Fibroblast of skin of left quadriceps (primary cell): ENCODE data around the gene GDF9.

Experiments
- DNase-seq, 2 experiments: peaks; one replicate each; pipeline ENCODE4 v3.0.0-alpha.2; 2013; ENCODE audit warnings: low read depth in 2 of 2

GDF9 gene

DNA sequence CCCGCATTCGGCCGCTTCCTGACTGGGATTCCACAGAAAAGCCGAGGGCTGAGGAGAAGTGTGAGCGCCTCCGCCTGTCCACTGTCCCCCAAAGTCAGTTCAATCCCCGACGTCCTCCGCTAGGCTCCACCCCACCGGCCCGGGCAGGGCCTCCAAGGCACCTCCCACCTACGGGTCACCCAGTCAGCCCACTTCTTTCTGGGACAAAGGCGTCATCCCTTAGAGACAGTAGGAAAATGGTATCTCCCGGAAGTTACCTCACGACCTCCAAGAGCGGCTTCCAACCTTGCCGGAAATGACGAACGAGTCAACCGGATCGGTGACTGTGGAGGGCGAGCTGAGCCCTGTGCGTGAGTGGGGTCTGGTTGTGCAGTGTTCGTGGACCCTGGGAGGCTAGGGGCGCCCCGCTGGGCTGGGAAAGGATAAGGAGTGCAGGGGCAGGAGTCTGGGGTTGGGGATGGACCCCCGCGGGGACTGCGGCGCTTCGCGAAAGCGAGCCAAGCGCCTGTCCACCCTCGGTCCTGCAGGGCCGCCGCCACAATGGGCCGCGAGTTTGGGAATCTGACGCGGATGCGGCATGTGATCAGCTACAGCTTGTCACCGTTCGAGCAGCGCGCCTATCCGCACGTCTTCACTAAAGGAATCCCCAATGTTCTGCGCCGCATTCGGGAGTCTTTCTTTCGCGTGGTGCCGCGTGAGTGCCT lies at the start of gene GDF9, which contains the start of gene UQCRQ:
Gene GDF9, minus strand, starts transcription at position 128 of the 704 bp plus-strand sequence. CDS start 1,936 bp downstream, outside the sequence.
Gene UQCRQ, plus strand, starts transcription at position 301 of the 704 bp plus-strand sequence. Its CDS starts 240 bp downstream, at position 541.
- peak; percentile 99 for DNase-seq

DNA sequence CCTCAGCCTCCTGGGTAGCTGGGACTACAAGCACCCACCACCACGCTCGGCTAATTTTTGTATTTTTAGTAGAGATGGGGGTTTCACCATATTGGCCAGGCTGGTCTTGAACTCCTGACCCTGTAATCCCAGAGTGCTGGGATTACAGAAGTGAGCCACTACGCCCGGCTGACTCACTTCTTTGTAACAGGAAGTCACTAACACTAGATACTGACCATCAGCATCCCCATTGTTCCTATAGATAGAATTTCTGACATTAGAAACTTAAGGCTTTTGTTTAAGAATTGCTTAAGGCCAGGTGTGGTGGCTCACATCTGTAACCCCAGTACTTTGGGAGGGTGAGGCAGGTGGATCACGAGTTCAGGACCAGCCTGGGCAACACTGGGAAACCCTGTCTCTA lies 49.4 kb upstream of the GDF9 start:
- DNase-seq, result no peak

GRCh38 chr5:132909702-132910101 lies 43.4 kb upstream of the GDF9 start:
- DNase-seq, result no peak

DNA sequence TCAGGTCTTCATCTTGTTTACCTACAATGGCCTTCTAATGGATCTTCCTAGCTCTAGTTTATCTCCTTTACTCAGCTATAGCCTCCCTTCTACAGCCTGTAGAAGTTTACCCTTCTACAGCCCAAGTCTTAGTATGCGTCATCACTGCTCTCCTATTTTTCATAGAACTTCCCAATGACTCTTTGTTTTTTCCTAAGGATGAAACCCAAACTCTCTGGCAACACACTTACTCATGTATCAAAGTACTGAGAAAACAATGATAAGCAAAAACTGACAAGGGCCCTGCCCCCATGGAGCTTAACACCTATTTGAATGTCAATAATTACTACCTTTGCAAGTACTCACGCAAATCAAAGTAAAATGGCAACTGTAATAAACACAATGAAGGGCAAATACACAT lies 40.9 kb upstream of the GDF9 start:
- DNase-seq, result no peak

DNA sequence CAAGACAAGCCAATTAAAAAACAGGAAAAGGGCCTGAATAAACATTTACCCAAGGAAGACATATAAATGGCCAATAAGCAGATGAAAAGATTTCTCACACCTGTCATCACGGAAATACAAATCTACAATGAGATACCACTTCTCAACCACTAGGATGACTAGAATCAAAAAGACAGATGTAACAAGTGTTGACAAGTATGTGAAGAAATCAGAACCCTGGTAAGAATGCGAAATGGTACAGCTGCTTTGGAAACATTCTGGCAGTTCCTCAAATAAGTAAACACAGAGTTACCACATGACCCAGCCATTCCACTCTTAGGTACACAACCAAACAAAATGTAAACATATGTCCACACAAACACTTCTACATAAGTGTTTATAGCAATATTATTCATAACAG lies 39.7 kb upstream of the GDF9 start:
- no peak for DNase-seq

DNA sequence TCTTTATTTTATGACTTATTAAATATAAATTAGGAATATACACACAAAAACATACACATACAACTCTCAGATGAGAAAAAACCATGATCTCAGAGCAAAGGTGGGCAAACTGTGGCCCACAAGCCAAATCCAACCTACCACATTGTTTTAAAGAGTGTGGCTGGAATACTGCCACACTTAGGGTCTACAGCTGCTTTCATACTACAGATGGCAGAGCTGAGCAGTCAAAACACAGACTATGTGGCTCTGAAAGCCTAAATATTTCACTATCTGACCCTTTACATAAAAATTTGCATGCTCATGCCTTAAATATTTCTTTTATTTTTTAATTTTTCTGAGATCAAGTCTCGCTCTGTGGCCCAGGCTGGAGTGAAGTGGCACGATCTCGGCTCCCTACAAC lies 35.5 kb upstream of the GDF9 start:
- DNase-seq, result no peak

- no peak for DNase-seq
Observed at GRCh38 chr5:132901036-132901435, 34.8 kb upstream of the GDF9 start.

DNA sequence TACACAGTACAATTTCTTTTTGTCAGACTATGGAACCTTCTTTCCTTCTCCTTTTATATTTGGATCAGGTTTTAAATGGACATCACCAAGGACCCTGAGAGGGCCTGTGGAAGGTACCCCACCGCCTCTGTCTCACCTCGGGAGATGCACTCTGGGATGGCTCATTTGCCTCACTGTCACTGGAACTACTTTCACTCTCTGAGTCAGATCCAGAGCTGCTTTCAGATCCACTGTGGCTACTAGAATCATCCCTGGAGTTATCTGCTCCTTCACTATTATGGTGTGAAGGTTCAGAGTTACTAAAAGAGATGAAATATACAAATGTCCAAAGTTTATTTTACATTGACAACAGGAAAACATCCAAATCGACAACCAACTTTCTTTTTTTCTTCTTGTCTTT lies 31.8 kb upstream of the GDF9 start:
- DNase-seq, result no peak

DNA sequence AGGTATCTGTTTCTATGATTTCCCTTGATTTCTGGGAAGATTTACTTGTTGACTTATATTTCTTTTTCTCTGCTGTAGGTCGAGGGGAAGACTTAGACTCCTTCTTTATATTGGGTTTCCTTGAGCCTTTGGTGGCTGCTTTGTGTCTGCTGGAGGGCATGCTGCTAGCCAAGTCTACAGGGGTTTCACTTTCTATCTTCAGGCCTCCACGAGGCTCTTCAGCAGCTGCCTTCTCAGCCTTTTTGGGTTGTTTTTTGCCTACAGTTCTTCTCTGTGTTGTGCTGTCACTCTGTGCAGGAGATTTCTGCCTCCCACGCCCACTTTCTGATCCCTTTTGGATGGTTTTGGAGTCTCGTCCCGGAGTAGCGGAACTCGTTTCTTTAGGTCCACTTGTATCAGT lies 30.4 kb upstream of the GDF9 start:
- no peak for DNase-seq

DNA sequence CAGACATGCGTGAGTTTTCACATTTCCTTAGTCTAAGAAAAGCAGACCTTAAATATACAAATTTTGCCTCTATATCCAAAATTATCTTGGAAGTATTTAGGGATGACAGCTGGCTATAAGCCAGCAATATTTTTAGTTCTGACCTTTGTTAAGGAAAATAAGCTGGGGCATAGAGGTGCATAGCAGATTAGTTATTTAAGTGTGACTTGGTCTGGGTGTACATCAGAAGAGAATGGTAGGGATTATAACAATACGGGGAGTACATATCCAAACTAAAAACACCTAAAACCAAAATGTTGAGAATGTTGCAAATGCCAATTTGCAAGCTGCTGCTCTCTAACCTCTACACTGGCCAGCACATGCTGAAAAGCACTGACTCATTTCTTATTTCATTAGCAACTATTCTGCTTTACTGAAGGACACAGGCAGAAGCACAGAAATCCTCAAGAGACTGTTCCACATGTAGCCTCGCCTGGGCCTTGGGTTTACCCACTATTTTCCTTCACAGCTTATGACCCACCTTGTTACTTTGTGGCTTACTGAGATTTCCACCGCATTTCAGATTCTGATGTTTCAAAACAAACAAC lies 29.5 kb upstream of the GDF9 start:
- DNase-seq, result no peak

GRCh38 chr5:132890817-132891216 lies 24.5 kb upstream of the GDF9 start:
- no peak for DNase-seq

GRCh38 chr5:132889501-132889900 lies 23.2 kb upstream of the GDF9 start:
- DNase-seq, result no peak

GRCh38 chr5:132887283-132887682 lies 21.0 kb upstream of the GDF9 start:
- no peak for DNase-seq

DNA sequence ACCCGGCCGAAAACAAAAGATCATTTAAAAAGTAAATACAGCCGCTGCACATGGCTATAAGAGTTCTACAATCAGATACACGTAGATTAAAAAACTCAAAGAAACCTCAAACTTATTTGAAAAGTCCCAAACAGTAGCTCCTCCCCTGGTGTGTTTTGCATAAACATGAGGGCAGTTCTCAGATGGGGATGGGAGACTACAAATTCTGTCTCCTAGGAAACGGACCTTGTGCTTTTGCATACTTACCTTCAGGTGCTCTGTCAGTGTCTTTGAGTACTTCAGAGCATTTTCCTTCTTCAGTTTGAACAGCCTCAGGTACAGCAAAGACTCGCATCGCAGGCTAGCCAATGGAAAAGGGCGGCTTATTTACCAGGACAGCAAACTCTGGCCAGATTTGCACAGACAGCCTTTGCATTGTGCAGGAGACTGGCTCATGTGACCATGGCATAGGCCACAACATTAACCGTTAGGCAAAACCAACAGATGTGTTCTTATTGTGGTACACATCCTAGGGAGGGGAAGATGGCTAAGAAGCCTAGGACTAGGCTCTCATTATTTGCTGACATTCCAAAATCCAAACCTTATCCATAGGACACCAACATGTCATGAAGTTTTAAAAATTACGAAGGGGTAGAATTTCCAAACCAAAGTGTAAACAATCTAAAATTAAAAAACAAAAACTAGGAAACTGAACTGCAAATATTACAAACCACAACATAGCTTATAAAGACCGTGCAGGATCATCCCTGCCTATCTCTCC lies 20.0 kb upstream of the GDF9 start:
- DNase-seq, result no peak

GRCh38 chr5:132884548-132884947 lies 18.3 kb upstream of the GDF9 start:
- no peak for DNase-seq

DNA sequence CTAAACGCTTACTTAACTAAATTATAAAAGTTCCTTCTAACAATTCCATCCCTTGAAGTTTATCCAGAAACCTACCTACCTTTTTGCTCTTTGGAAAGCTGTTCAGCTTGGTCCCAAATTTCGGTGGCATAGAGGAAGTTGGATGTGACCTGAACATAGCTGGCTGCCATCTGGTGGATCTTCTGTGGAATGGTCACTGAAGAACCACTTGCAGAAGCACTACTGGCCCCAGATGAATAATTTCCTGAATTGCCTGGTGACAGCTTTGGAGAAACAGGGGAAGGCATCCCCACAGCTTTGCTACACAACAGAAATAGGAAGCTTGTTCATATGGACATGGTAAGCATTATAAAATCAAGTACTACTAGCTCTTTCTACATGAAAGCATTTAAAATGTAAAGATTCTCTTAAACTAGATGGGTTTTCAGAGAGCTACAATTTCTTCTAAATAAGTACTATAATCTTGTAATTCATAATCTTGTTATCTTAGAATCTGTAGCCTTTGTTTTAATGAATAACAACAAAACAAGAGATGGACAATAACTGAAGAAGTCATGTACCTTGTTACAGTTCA lies 17.1 kb upstream of the GDF9 start:
- peak; percentile 20 to 22 for DNase-seq

DNA sequence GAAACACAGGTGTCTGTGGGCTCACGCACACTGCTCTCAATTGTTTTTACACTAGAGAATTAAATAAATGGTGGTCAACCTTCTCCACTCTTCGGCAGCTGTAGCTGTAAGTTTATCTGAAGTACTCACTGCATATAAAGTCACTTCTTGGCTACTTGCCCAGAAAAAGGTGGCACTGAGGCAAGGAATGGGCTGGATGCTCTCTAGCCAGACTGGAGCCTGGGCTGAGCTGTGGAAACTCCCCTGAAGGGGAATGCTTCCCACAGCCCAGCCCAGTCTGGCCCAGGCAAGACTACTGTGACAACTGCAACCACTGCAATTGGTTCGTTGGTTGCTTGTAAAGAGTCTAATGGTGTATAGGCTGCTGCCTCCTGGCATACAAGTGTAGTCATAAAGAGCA lies 11.7 kb upstream of the GDF9 start:
- no peak for DNase-seq

- DNase-seq, result no peak
Observed at GRCh38 chr5:132877466-132877865, 11.2 kb upstream of the GDF9 start.

- DNase-seq, result no peak
Observed at GRCh38 chr5:132876020-132876759, 9.9 kb upstream of the GDF9 start.

DNA sequence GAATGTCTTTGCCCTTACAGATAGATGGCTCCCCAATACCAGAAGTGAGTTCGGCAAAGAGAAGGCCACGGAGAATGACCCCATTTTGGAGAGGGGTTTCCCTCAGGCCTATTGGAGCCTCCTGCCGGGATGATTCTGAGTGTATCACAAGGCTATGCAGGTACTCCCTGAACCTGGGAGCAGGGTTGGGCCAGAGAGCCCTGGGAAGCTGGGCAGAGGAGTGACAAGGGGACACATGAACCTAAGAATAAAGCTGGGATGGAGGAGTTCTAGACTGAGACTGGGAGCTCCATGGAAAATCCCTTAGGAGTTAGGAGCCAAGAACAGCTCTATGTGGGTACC lies 7.6 kb upstream of the GDF9 start:
- DNase-seq, result no peak

DNA sequence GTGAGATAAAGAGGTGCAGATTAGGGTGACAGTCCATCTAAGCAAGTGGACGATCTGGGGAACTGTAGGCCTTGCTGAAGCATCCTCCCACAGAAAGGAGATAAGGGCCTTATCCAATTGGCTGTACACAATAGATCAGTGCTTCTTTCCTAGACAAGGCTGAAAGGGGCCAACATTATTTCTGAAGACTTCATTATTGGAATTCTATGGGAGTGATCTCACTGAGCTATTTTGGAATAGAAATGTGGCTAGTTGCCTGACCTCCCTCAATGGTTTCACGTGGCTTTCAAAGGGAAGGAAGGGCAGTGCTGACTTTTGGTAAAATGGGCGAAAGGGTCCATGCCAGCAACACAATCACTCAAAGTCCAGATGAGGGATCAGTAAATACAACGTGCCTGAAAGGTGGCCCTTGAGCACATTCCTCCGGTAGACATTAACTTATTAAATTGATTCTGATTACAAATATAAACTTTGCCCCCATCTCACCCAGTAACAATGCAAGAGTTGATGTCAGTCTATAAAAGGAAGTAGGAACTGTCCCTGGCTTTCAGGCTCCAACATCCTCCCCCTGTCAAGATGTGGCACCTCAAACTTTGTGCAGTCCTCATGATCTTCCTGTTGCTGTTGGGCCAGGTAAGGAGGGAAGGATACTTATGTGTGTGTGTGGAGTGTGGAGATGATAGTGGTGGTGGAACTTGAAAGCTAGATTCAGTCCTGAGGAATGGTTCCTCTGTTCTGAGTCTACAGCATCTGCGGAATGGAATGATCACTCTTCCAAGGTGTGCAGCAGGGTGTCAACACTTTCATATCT lies 7.1 kb upstream of the GDF9 start, which contains the start of gene LEAP2:
Gene LEAP2, plus strand, starts transcription at position 550 of the 811 bp plus-strand sequence. Its CDS starts 27 bp downstream, at position 577.
- no peak for DNase-seq
